GM21367 (cell line): ENCODE data around the gene BSCL2.
"Not testable (repeated sequence)": the region's sequence is repeated elsewhere in the genome, so short reads cannot be mapped to it uniquely, and the experiment has no call there.

Experiments
- ATAC-seq: cut with Tn5 transposase; IDR thresholded peaks from one replicate; pipeline ENCODE4 v1.9.1; 2021; ENCODE audit not compliant: unreplicated experiment

BSCL2 gene

DNA sequence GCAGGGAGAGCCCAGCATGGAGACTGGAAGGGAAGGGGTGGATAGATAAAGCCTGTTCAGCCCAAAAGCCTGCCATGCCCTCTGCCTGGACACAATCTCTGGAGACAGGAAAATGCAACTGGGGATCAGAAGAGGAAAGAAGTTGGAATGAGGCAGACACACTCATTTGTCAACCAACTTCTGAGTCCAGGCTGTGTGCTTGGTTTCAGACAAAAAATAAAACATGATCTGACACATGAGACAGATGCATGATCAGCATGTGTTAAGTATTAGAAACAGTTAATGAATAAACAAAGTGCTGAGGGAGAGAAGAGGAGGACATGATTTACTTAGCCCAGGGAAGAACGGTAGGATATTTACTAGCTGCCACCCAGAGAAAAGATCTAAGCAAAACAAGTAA, 18.7 kb downstream of the BSCL2 start:
- ATAC-seq: no peak

DNA sequence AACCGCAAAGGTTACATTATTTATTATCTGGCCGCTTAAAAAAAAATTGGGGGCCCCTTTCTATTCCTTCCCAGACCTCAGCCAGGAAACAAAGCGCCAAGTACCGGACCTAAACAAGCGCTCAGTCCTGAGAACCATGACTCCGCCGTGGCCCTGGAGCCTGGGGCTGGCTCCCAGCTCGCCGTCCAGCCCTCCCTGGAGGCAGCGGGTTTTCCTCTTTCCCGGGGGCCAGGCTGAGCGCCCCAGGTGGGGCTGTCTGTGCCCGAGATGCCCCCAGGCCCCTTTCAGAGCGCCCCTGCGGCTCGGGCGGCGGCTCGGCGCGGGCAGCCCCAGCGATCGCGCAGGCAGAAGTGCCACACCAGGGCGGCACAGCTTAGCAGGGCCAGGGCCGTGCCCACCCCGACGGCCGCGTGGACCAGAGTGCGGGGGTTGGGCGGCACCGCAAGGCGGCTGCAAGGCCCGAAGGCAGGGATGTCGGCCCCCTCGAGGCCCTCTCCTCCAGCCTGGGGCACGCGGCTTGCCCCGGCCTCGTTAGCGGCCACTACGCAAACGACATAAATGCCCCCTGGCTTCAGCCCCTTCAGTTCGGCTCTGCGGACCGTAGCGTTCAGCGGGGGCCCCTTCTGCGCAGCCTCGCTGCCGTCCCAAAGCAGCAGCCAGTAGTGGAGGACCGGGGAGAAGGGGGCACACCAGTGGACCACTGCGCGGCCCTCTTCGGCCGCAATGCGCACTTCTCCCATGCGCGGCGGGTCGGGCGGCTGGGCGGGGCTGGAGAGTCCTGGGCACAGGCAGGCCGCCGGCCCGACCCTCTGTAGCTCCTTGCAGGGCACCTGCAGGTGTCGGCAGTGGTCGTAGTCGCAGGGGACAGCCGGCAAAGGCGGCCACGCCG, 19.5 kb downstream of the BSCL2 start:
- no peak for ATAC-seq

DNA sequence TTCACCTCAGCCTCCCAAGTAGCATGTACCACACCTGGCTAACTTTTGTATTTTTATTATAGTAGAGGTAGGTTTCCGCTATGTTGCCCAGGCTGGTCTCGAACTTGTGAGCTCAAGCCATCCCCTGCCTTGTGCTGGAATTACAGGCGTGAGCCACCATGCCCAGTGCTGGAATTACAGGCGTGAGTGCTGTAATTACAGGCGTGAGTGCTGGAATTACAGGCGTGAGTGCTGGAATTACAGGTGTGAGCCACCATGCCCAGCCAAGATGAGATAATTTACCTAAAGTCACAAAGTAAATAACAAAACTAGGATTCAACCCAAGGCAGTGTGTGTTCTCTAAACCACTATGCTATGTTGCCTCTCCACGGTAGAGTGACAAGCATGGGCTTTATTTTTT, 24.7 kb downstream of the BSCL2 start:
- no peak for ATAC-seq

DNA sequence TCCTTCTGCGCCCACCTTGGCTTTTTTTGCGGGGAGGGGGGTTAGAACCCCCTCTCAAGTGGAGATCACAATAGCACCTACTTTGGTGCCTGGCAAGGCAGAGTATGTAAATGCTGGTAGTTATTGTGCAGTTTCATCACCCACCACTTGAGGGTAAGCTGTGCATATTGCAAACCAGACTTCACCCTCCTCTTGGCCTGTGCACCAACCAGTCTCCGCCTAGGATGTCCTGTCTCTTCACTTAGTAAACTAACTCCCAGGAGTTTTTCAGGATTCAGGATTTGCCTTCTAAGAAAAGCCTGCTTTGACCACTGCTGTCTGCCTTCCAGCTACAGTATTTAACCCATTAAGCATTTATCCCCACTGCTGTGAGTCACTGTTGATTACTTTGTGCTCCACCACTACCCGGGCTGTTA, 26.4 kb downstream of the BSCL2 start:
- ATAC-seq: no peak

DNA sequence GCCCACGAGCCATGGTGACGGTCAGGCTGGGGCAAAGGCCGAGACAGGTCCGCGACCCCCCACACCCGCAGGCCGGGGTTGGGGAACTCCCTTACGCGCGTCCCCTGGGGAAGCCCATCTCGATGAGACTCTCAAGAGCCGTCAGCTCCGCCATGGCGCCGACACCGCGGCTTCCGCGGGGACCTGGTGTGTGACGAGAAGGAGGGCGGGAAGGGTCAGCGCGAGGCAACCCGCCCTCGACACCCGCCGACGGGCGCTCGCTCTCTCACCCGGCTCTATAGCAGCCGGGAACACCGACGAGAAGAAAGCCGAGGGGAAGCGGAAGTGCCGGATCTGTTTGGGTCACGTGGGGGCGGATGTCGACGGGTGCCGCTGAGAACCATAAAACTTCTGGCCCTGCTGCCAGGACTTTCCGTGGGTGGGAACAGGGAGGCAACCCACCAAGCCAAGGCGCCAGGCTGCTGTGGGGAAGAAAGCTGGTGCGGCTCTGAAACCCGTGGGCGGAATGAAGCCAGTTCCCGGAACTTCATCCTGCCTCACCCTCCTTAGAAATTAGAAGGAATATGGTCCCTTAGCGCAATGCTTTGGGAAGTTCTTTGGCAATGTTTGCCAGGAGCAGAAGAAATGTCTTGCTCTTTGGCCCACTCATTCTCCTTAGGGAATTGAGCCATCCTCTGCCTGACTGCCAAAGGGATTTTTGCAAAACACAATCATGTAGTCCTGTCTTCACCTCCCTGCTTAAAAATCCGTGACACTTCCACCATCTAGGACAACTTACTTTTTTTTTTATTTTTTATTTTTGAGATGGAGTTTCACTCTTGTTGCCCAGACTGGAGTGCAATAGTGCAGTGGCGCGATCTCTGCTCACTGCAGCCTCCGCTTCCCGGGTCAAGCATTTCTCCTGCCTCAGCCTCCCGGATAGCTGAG, 28.2 kb downstream of the BSCL2 start, which contains the start of gene UBXN1:
Gene UBXN1, minus strand, starts transcription at position 304 of the 927 bp plus-strand sequence. Its CDS starts 150 bp downstream, at position 154.
- peak; percentile 64 for ATAC-seq

DNA sequence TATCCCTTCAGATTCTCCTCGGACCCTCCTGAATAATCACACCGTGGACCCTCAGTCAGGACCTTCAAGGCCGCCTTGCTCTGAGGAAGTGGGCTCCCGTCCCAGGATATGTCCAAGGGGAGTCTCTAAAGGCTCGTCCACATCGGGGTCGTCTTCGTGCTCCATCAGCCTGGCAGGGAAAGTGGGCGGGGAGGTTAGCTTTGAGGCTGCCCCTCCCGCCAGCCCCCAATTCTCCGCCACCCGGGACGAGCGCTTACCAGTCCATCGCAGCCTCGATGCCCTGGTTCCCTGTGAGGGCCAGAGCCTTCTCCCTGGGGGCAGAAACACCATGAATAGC, 28.8 kb downstream of the BSCL2 start:
- no peak for ATAC-seq

DNA sequence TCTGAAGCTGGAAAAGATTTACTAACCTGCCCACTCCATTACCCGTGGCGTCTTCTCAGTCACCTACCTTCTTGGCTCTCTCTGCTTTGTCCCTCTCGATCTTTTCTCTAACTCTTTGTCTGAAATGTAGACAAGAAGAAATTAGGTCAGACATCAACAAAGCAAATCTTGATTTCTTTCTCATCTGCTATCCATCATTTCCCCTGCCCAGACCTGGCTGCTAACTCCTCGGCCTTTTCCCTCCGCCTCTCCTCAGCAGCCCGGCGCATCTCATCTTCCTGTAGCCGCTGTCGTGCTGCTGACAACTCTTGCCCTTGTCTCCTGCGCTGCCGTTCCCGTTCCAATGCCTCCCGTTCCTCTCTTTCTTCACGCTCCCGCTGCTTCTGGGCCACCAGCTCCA, 29.5 kb downstream of the BSCL2 start:
- ATAC-seq: no peak

DNA sequence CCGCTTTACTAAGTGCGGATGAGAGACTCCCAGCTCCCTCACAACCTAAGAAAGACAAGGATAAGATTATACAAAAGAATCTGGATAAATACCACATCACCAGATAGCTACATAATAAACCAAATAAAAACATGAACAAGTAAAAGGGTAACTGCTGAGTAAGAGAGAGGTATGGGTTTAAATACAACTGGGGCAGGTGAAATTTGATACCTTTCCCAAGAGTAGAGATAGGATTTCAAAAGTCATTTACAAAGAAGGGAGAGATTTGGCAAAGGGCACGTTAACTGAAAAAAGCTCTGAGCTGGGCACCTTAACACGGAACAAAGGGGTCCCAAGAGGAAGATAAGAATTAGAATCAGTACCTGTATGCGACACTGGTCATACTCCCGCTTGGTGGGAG, 30.1 kb downstream of the BSCL2 start:
- ATAC-seq: no peak

DNA sequence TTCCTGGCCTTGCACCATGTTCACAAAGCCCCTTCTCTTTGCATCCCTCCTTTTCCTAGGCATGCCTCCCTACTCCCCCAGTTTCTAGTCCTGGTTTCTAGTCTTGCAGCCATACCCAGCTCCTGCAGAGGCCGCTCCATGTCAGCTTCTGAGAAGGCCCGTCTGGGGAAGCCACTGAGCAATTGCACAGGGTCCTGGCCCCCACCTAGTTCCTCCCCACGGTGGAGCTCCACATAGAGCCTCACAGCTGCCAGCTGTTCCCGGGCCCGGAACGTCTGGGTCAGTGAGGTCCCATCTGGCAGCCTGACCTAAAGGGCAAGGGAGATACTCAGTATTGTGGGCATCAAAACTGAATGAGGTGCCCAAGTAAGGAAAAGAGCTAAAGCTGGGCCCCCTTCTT, 30.5 kb downstream of the BSCL2 start:
- no peak for ATAC-seq

DNA sequence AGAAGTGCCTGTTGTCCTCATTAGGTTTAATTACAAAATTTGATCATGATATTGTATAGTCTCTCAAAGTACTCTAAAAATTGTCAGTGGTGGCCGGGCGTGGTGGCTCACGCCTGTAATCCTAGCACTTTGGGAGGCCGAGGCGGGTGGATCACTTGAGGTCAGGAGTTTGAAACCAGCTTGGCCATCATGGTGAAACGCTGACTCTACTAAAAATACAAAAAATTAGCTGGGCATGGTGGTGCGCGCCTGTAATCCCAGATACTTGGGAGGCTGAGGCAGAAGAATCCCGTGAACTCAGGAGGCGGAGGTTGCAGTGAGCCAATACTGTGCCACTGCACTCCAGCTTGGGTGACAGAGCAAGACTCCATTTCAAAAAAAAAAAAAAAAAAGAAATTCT, 31.8 kb downstream of the BSCL2 start:
- ATAC-seq: not testable (repeated sequence)

DNA sequence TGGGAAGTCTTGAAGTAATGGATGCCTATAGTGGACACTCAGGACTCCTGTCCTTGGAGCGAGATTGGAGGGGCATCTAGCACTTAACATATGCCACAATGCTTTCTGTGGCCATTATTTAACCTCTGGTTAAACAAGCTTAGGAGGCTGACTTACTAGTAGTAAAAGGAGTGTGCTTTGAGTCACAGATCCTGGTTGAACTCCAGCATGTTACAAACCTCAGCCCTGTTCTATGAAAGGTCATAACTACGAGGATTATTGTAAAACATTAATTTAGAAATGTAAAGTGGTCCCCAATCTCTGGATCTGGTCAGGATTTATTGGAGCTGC, 34.1 kb downstream of the BSCL2 start:
- no peak for ATAC-seq

DNA sequence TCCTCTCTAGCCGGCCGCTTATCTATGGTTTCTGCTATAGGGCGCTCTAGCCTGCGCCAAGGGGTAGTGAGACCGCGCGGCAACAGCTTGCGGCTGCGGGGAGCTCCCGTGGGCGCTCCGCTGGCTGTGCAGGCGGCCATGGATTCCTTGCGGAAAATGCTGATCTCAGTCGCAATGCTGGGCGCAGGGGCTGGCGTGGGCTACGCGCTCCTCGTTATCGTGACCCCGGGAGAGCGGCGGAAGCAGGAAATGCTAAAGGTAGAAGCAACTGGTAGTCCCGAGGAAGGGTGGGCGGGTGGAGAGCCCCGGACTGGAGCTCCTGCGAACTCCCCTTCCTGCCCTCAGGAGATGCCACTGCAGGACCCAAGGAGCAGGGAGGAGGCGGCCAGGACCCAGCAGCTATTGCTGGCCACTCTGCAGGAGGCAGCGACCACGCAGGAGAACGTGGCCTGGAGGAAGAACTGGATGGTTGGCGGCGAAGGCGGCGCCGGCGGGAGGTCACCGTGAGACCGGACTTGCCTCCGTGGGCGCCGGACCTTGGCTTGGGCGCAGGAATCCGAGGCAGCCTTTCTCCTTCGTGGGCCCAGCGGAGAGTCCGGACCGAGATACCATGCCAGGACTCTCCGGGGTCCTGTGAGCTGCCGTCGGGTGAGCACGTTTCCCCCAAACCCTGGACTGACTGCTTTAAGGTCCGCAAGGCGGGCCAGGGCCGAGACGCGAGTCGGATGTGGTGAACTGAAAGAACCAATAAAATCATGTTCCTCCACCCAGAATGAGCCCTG, 35.4 kb downstream of the BSCL2 start, which contains the start of the genes LBHD1 and UQCC3:
Gene LBHD1, minus strand, starts transcription at position 660 of the 782 bp plus-strand sequence. CDS start 2,236 bp downstream, outside the sequence.
Gene UQCC3, plus strand, starts transcription at position 66 of the 782 bp plus-strand sequence. Its CDS starts 73 bp downstream, at position 139.
- ATAC-seq: peak; percentile 39

DNA sequence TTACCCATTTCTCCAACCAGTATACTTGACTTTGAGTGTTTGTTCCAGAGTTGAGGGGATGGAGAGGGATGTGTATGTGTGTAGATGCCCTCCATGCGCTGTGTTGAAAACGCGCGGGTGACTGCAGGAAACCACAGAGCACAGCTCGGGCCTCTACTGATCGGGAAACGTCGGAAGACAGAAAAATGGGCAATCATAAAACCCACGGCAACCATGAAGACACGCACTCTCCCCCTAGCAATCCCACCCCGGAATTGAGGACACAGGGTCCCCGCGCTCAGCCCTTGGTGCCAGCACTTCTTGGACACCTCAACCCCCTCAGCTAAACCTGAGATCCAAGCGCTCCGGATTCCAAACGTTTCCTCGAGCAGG, 36.0 kb downstream of the BSCL2 start:
- no peak for ATAC-seq

DNA sequence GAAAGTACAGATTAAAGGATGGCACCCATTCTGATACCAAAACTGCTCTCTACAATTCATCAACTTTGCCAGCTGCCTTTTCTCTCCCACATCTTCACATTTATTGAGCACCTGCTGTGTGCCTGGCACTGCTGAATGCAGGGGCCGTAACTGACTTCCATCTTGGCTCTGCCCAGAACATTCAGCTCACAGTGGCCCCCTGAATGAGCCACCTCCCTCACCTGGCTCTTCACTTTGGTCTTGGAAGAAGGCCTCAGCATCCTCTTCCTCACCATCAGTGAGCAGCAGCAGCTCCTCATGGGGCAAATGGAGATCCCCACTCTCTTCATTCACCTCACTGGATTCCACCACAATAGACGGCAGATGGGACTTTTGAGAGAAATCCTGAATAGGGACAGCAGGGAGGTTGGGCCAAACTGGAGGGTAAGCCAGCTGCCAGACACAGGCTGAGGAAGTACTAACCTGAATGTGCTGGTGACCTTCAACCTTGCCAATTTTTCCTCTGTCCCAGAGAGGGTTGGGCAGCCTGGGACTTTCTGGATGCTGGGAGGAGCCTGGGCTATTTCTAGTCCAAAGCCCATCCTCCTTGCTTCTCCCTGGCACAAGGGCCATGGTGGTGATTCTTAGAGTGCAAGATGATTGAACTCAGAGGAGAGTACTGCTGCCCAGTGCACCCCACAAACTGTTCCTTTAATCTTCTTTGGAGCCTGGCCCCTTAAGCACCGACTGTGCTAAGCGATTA, 37.6 kb downstream of the BSCL2 start:
- no peak for ATAC-seq

DNA sequence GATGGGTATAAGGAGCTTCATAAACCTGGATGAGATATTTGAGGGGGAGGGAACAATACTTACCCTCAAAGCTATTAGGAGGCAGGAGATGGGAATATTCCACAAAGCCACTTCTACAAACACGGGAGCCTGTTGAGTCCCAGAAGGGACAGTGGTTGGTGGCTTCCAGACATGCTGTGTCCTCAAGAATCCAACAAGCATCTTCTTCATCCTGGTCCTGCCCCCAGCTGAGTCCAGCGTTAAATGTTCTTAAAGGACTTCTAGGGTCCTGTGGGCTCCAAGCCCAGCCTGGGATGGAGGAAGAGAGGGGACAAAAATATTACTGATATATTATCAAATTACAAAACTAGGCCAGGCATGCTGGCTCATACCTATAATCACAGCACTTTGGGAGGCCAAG, 39.8 kb downstream of the BSCL2 start:
- no peak for ATAC-seq

DNA sequence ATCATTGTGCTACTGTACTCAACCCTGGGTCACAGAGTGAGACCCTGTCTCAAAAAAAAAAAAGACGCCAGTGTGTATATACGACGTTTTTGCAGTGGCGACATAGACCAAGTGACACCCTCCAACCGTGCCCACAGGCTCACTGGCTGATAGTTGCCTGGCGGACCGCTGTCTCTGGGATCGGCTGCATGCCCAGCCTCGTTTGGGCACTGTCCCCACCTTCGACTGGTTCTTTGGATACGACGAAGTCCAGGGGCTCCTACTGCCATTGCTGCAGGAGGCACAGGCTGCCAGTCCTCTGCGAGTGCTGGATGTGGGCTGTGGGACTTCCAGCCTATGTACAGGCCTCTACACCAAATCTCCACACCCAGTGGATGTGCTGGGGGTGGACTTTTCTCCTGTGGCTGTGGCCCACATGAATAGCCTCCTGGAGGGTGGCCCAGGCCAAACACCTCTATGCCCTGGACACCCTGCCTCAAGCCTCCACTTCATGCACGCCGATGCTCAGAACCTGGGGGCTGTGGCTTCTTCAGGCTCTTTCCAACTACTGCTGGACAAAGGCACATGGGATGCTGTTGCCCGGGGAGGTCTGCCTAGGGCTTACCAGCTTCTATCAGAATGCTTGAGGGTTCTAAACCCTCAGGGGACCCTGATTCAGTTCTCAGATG, 40.8 kb downstream of the BSCL2 start:
- no peak for ATAC-seq

DNA sequence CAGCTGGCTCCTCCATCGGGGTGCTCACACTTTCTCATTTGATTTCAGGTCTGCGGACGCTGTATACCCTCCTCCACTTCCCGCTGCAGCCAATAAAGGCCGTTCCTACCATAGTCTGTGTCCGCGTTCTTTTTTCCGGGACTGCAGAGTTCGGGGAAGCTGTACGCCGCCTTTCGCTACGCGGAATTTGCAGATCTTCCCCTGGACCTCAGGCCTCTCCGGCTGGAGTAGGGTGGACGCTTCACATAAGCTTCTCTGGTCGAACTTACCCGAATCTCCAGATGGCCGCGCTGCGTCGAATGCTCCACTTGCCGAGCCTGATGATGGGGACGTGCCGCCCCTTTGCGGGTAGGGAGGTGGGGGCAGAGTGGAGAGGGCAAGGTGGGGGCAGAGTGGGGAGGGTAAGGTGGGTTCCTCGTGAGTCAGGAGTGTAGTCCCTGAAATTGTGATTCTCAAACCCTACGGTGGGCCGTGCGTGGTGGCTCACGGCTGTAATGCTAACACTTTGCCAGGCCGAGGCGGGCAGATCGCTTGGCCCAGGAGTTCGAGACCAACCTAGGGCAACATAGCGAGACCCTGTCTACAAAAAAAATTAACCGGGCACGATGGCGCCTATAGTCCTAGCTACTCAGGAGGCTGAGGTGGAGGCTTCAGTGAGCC, 41.5 kb downstream of the BSCL2 start:
- peak; percentile 16 for ATAC-seq

DNA sequence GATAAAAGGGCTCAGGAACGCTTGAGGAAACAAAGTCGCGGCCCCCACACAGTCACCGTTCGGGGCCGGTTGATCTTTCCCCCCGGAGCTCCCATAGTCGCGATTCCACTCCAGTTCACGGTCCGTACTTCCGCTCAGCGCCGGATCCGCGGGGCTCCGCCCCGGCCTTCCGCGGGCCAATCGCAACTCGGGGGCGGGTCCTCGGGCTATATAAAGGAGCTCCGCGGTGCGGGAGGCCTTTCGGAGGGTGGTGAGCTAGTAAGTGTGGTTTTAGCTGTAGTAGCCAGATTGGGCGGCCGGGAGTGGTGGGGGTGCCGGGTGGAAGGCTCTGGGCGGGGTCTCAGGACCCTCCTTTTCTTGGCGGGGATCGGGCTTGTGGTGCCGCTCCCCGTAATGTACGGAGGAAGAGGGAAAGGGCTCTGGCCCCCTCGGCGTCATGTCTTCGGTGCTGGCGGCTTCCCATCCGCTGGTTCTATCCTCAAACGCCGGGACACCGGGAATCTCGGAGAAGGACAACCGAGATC, 42.1 kb downstream of the BSCL2 start, which contains the start of the genes C11orf98 and CSKMT:
Gene C11orf98, minus strand, starts transcription at position 136 of the 524 bp plus-strand sequence. Its CDS starts 41 bp downstream, at position 95.
Gene CSKMT, plus strand, starts transcription at position 238 of the 524 bp plus-strand sequence. CDS start 568 bp downstream, outside the sequence.
- peak; percentile 67 for ATAC-seq
